GM12878 (cell line): ENCODE data around the gene CHST8. TPM values are rescaled to one million over a fixed set of nuclear protein-coding genes. Genes with fewer than 3 reads are reported as not detected.

ENCODE experiments used
- ATAC-seq: fragments of 200-7000 bp; cut with Tn5 transposase; 3 replicates; pipeline ENCODE4 v1.9.1; 2020; ENCODE audit warnings: mild to moderate bottlenecking, moderate library complexity
- BruUV-seq: library from RNA; stranded (reverse); fragments of 400-500 nt; replicated peaks from 2 replicates; lab custom pipeline; 2021; lab: Mats Ljungman, UMichigan
- CTCF ChIA-PET: fragments of 300-600 bp; sonication (Branson Sonifier 250); formaldehyde crosslinking; extraction: SDS; loops from one replicate; lab custom pipeline; 2021; ENCODE audit warnings: inconsistent platforms; lab: Yijun Ruan, JAX
- POLR2A ChIA-PET: fragments of 350-600 bp; formaldehyde crosslinking; extraction: SDS; loops from one replicate; lab custom pipeline; 2021; ENCODE audit warnings: inconsistent platforms; lab: Charles Lee
- RAD21 ChIA-PET: fragments of 300-600 bp; sonication (Branson Sonifier 250); formaldehyde crosslinking; loops from one replicate; lab custom pipeline; 2023; ENCODE audit warnings: antibody characterized with exemption; ENCODE audit not compliant: unreplicated experiment; lab: Charles Lee
- SMC1A ChIA-PET: fragments of 300-600 bp; sonication (Branson Sonifier 250); formaldehyde crosslinking; loops from one replicate; lab custom pipeline; 2023; ENCODE audit not compliant: unreplicated experiment, uncharacterized antibody; lab: Charles Lee
- DNase-seq: peaks from one replicate; pipeline ENCODE4 v3.0.0-alpha.2; 2011; ENCODE audit warnings: low read depth, low spot score
- FAIRE-seq: peaks from 3 replicates; lab custom pipeline; 2011; peaks lifted over from hg19 to GRCh38; lab: Jason Lieb, UNC
- H2AFZ ChIP-seq: 2 replicates; pipeline ENCODE4 v1.6.0; 2011; ENCODE audit warnings: low read depth, low read length, control low read depth; ENCODE audit not compliant: control insufficient read depth
- H3K27ac ChIP-seq: 2 replicates; pipeline ENCODE4 v1.5.1; 2011; ENCODE audit warnings: control low read depth; ENCODE audit not compliant: control insufficient read depth, insufficient read depth
- H3K27me3 ChIP-seq, 2 experiments: replicated peaks in 1 of 2; 2 replicates each; pipeline versions ENCODE4 v1.6.0 to v1.6.1; 2011; ENCODE audit warnings: low read length in 1 of 2; ENCODE audit not compliant: control insufficient read depth in 2 of 2, insufficient read depth in 2 of 2
- H3K36me3 ChIP-seq, 2 experiments: 2 replicates each; pipeline ENCODE4 v1.5.1; 2011; ENCODE audit warnings: low read length in 1 of 2; ENCODE audit not compliant: control insufficient read depth in 2 of 2, insufficient read depth in 2 of 2
- H3K4me1 ChIP-seq: 2 replicates; pipeline ENCODE4 v1.6.1; 2011; ENCODE audit warnings: mild to moderate bottlenecking, low read length, moderate library complexity, mixed read lengths; ENCODE audit not compliant: control insufficient read depth, insufficient read depth
- H3K4me2 ChIP-seq: 2 replicates; pipeline ENCODE4 v1.6.0; 2011; ENCODE audit warnings: control low read depth; ENCODE audit not compliant: control insufficient read depth, insufficient read depth
- H3K4me3 ChIP-seq: fragments of 200-600 bp; sonication (generic); 2 replicates; pipeline ENCODE4 v1.5.1; 2016
- H3K79me2 ChIP-seq: 2 replicates; pipeline ENCODE4 v1.6.0; 2011; ENCODE audit warnings: low read length; ENCODE audit not compliant: control insufficient read depth, insufficient read depth
- H3K9ac ChIP-seq: 2 replicates; pipeline ENCODE4 v1.8.0; 2011; ENCODE audit warnings: low read length, control low read depth, mixed read lengths; ENCODE audit not compliant: control insufficient read depth, insufficient read depth
- H3K9me3 ChIP-seq: replicated peaks from 3 replicates; pipeline ENCODE4 v1.5.1; 2011; ENCODE audit warnings: mild to moderate bottlenecking, low read length; ENCODE audit not compliant: control insufficient read depth, insufficient read depth
- H4K20me1 ChIP-seq: 2 replicates; pipeline ENCODE4 v1.6.0; 2011; ENCODE audit not compliant: control insufficient read depth, insufficient read depth
- CBFB ChIP-seq: IDR thresholded peaks from 2 replicates; pipeline ENCODE4 v1.6.1; 2016; ENCODE audit warnings: antibody characterized with exemption, low read depth
- CBX5 ChIP-seq: sonication (generic); IDR thresholded peaks from 2 replicates; pipeline ENCODE4 v1.6.1; 2016; ENCODE audit warnings: low read depth, moderate library complexity, mild to moderate bottlenecking, inconsistent platforms
- E2F8 ChIP-seq: fragments of 450-650 bp; IDR thresholded peaks from 2 replicates; pipeline ENCODE4 v1.6.1; 2018; ENCODE audit warnings: mild to moderate bottlenecking, low read depth, moderate library complexity; ENCODE audit not compliant: partially characterized antibody
- ELK1 ChIP-seq: IDR thresholded peaks from 2 replicates; pipeline ENCODE4 v1.6.1; 2012; ENCODE audit warnings: low read depth, low read length, improper control_type of control experiment
- EZH2 ChIP-seq: IDR thresholded peaks from 2 replicates; pipeline ENCODE4 v1.6.1; 2012; ENCODE audit warnings: low read depth, mild to moderate bottlenecking, control low read depth, inconsistent platforms, low read length, borderline replicate concordance; ENCODE audit not compliant: control insufficient read depth
- FOXM1 ChIP-seq: IDR thresholded peaks from 2 replicates; pipeline ENCODE4 v1.6.1; 2012; ENCODE audit warnings: low read depth, mild to moderate bottlenecking, inconsistent platforms, low read length, moderate library complexity
- GABPA ChIP-seq: IDR thresholded peaks from 2 replicates; pipeline ENCODE4 v1.6.1; 2014; ENCODE audit warnings: antibody characterized with exemption, low read depth, mild to moderate bottlenecking, inconsistent platforms
- HSF1 ChIP-seq: fragments of 150-350 bp; IDR thresholded peaks from 2 replicates; pipeline ENCODE4 v1.6.1; 2014; ENCODE audit warnings: mild to moderate bottlenecking, low read depth, low read length
- JUNB ChIP-seq: IDR thresholded peaks from 2 replicates; pipeline ENCODE4 v1.6.1; 2016; ENCODE audit warnings: antibody characterized with exemption, mild to moderate bottlenecking
- MEF2A ChIP-seq: IDR thresholded peaks from 2 replicates; pipeline ENCODE4 v1.6.1; 2011; ENCODE audit warnings: low read depth, mild to moderate bottlenecking, low read length, moderate library complexity; ENCODE audit not compliant: insufficient read depth
- NRF1 ChIP-seq: conservative IDR thresholded peaks from 2 replicates; pipeline ENCODE4 v1.6.1; 2011; ENCODE audit warnings: mild to moderate bottlenecking, low read depth, low read length, improper control_type of control experiment
- PAX5 ChIP-seq: IDR thresholded peaks from 2 replicates; pipeline ENCODE4 v1.6.1; 2011; ENCODE audit warnings: low read depth, low read length, borderline replicate concordance
- POLR2A ChIP-seq: IDR thresholded peaks from 2 replicates; pipeline ENCODE4 v1.6.1; 2011; ENCODE audit warnings: low read depth, mild to moderate bottlenecking, low read length
- RUNX3 ChIP-seq: IDR thresholded peaks from 2 replicates; pipeline ENCODE4 v1.6.1; 2012; ENCODE audit warnings: low read length, inconsistent platforms
- SMARCA5 ChIP-seq: fragments of 450-650 bp; IDR thresholded peaks from 2 replicates; pipeline ENCODE4 v1.6.1; 2017; ENCODE audit warnings: mild to moderate bottlenecking
- SREBF2 ChIP-seq: IDR thresholded peaks from 2 replicates; pipeline ENCODE4 v1.6.1; 2012; ENCODE audit warnings: mild to moderate bottlenecking, low read length
- TAF1 ChIP-seq: IDR thresholded peaks from 2 replicates; pipeline ENCODE4 v1.6.1; 2011; ENCODE audit warnings: mild to moderate bottlenecking, low read depth, low read length, borderline replicate concordance
- YY1 ChIP-seq: IDR thresholded peaks from 2 replicates; pipeline ENCODE4 v1.6.1; 2011; ENCODE audit warnings: low read depth, mild to moderate bottlenecking, low read length
- ZBED1 ChIP-seq: IDR thresholded peaks from 2 replicates; pipeline ENCODE4 v1.6.1; 2016; ENCODE audit warnings: borderline replicate concordance
- ZNF217 ChIP-seq: fragments of 450-650 bp; IDR thresholded peaks from 2 replicates; pipeline ENCODE4 v1.6.1; 2017; ENCODE audit warnings: antibody characterized with exemption, mild to moderate bottlenecking
- WGBS: methylation state at CpG from one replicate; pipeline ENCODE4 v1.1.6; 2016; ENCODE audit warnings: low lambda C conversion rate; ENCODE audit not compliant: insufficient replicate concordance, insufficient coverage; ENCODE audit errors: missing lambda C conversion rate; 5-methylcytosine and 5-hydroxymethylcytosine counted together
- in situ Hi-C: fragments of 300-500 bp; cut with MboI; formaldehyde crosslinking; loops from 9 replicates; pipeline ENCODE4 v1.14.3; 2018; ENCODE audit warnings: mixed read lengths
- intact Hi-C: fragments of 100-400 bp; cut with micrococcal nuclease; formaldehyde crosslinking; loops from one replicate; pipeline ENCODE4 v1.14.2; 2022; ENCODE audit not compliant: unreplicated experiment
- polyA plus RNA-seq, 11 experiments: library from polyadenylated mRNA; depleted of rRNA in 4 of 11; unstranded in 6 of 11; stranded (reverse) in 5 of 11; fragments of >200 nt; fragmentation: Nextera tagmentation in 4 of 11; fragmentation: Illumina TruSeq in 1 of 11; extraction: Ambion mirVana in 4 of 11; extraction: Trizol in 1 of 11; gene quantifications; 1 replicate in 1 of 11; 2 replicates in 10 of 11; pipeline versions ENCODE4 v1.2.1 to v1.2.3, GENCODE V29; 2011 to 2016; ENCODE audit warnings: inconsistent platforms in 2 of 11, missing spikeins in 2 of 11, low read depth in 1 of 11
- total RNA-seq, 4 experiments: library from RNA; depleted of rRNA in 3 of 4; stranded (reverse); fragments of >200 nt in 3 of 4; fragmentation: Illumina TruSeq in 1 of 4; extraction: Trizol in 1 of 4; gene quantifications; 2 replicates each; pipeline versions ENCODE4 v1.2.1 to v1.2.3, GENCODE V29; 2013 to 2021

Gene CHST8
- total and polyA plus RNA-seq, 10 of the 15 experiments (the other 5 are each of a cell fraction or from before 2014, with no cell fraction given): 0.06 TPM; not detected in 9

- Histone ChIP-seq H3K36me3 (no peaks in the 10 kb centered on the region), H3K9me3 (no peaks in the 10 kb centered on the region)
- TF ChIP-seq FOXM1: no peak
- no peak for TF ChIP-seq GABPA
- TF ChIP-seq CBFB: no peak
- TF ChIP-seq MEF2A: no peak
- TF ChIP-seq ELK1: no peak
- TF ChIP-seq RUNX3: no peak
- TF ChIP-seq HSF1: no peak
- no peak for TF ChIP-seq SMARCA5
- no peak for TF ChIP-seq NRF1
- no peak for TF ChIP-seq ZNF217
- TF ChIP-seq EZH2: no peak
- no peak for TF ChIP-seq YY1
- no peak for TF ChIP-seq JUNB
- TF ChIP-seq SREBF2: no peak
- no peak for TF ChIP-seq ZBED1
- no peak for TF ChIP-seq POLR2A
- TF ChIP-seq TAF1: no peak
- no peak for TF ChIP-seq E2F8
- no peak for TF ChIP-seq PAX5
- TF ChIP-seq CBX5: no peak
- TF ChIP-seq, all 136 proteins: peak for 0
- in situ Hi-C loops (no loop called here), intact Hi-C loops (no loop called here)
- FAIRE-seq (no peak), ATAC-seq (no peak), DNase-seq (no peak)
- POLR2A ChIA-PET: no interaction called here
- no peak overlapping the region for H2AFZ ChIP-seq
- CTCF ChIA-PET: interaction anchor here (0.9 kb wide), 1 partner anchor 132 kb away, joined by 3 read pairs; no protein-coding TSS in a partner anchor
- no peak overlapping the region for H3K9ac ChIP-seq
- BruUV-seq: no TSS peak
- no peaks in the 10 kb centered on the region for H3K79me2 ChIP-seq
- RAD21 ChIA-PET: no interaction called here
- no peak overlapping the region for H3K4me3 ChIP-seq
- no peak overlapping the region for H3K4me2 ChIP-seq
- no peaks in the 10 kb centered on the region for H3K4me1 ChIP-seq
- H3K27me3 ChIP-seq: no peaks in the 10 kb centered on the region; a peak in 1 of 4 replicates
- SMC1A ChIA-PET: no interaction called here
- no peak overlapping the region for H3K27ac ChIP-seq
- no peaks in the 10 kb centered on the region for H4K20me1 ChIP-seq
- WGBS: 29% methylated on average over 21 of the region's 21 CpGs
These were observed 192.7 kb downstream of the CHST8 start for GRCh38 chr19:33814181-33815165.
